Stimulated activated CD8-positive, alpha-beta memory T cell treated with anti-CD3 and anti-CD28 coated beads, Interleukin-4, amount 100 ng/mL, for 4 hours (primary cell): Measurements from ENCODE around the gene MIPOL1.
"Not testable (repeated sequence)": the region's sequence is repeated elsewhere in the genome, so short reads cannot be mapped to it uniquely, and the experiment has no call there.

Source experiments
- DNase-seq, 2 donors: peaks; one replicate each; pipeline ENCODE4 v3.0.0-alpha.2; 2020; ENCODE audit warnings: low read depth in 2 of 2, low spot score in 1 of 2

The MIPOL1 gene

DNA sequence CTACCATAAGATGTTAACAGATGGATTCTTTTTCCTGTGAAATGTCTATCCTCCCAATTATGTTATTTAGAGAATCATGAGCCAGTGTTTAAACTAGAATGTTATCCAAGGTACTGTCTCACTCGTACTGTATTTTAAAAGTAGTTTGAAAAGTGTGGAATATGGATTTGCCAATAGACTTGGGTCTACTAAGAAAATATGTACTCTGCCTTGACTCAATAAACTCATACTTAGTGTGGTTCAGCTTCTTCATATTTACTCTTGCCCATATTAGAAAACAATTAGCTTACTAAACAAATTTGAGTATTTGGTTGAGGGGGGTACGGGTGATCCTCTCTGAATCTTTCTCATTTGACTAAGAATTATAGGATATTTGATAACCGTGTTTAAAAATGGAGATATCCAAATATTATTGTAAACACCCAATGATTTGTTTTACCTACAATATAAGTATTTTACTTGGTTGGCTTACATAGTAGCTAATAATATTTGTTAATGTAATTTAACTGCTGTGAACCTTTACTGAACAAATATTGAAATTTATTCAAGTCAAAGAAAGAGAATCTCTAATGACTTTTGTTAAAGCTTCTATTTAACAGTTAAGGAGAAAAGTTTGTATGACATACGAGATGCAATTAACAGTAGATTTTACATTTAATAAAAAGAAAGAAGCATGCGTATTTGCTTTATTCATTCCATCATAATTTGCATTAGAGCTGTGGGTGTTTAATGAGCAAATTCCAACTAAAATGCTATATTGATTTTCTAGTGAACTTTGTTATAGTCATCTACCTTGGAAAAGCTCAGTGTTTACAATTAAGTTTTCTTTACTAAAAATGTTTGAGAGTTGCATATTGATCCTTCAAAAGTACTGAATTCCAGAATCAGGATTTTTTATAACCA is 81.2 kb downstream of the MIPOL1 start:
- DNase-seq = no peak

- no peak for DNase-seq
Observed at GRCh38 chr14:37279818-37280217, 82.1 kb downstream of the MIPOL1 start.

DNA sequence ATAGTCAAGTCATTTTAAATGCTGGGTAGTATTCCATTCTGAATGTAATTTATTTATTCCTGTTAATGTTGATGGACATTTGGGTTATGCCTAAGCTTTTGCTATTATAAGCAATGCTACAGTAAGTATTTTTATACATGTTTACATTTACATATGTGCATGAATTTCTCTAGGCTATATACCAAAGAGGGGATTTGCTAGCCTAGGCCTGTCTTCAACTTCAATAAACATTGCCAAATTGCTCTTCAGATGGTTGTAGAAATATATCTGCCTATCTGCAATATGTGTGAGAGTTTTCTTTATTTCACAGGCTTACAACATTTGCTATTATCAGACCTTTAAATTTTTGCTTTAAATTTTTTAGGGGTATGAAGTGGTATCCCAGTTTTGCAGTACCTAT is 87.0 kb downstream of the MIPOL1 start:
- DNase-seq = no peak

DNA sequence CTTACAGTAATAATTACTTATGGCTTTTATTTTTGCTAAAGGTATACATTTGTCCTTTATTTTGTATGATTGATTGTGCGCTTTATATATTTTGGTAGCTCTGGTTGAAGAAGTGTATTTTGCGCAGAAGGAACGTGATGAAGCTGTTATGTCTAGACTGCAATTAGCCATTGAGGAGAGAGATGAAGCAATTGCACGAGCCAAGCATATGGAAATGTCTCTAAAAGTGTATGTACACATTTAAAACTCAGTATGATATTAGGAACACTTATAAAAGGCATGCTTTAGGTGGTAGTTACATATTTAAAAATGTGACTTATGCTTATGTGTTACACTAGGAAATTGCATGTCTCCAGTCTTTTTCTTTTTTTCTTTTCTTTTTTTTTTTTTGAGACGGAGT is 87.5 kb downstream of the MIPOL1 start:
- DNase-seq = no peak

- DNase-seq = no peak
Observed at GRCh38 chr14:37289688-37290087, 92.0 kb downstream of the MIPOL1 start.

GRCh38 chr14:37295262-37295661 is 97.5 kb downstream of the MIPOL1 start:
- not testable (repeated sequence) for DNase-seq

DNA sequence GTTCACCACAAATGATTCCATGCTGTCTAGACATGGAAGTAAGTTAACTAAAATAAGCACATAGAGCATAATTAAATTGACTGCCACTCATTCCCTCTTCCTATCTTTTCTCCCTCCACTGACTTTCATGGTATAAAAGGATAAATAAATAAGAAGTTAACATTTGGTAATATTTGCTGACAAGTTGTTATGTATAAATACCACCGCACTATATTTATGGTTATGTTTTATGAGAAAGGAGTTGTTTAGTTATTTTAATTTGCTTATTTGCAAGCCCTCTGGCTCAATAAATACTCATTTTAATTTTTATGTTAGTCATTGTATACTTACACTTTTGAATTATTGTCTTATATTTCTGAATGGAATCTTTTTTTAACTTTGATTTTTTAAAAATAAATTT is 113.5 kb downstream of the MIPOL1 start:
- no peak for DNase-seq

GRCh38 chr14:37318938-37319337 is 121.2 kb downstream of the MIPOL1 start:
- DNase-seq = no peak

GRCh38 chr14:37320106-37320505 is 122.4 kb downstream of the MIPOL1 start:
- no peak for DNase-seq

DNA sequence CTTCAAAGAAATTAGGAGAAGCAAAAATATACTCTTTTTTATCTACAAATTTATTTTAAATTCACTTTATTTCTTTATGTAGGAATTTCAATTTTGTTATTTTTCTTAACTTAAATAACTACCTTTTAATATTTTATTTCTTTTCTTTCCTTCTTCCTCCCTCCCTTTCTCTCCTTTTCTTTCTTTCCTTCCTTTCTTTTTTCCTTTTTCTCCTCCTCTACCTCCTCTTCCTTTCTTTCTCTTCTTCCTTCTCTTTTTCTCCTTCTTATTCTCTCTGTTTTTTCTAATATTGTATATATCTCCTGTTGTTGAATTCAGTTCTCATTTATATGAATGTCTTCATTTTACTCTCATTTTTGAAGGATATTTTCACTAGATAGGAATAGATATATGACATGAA is 127.6 kb downstream of the MIPOL1 start:
- DNase-seq = no peak

GRCh38 chr14:37326434-37326833 is 128.7 kb downstream of the MIPOL1 start:
- no peak for DNase-seq

GRCh38 chr14:37327933-37328332 is 130.2 kb downstream of the MIPOL1 start:
- not testable (repeated sequence) for DNase-seq

- no peak for DNase-seq
Observed at GRCh38 chr14:37328673-37329072, 130.9 kb downstream of the MIPOL1 start.

- DNase-seq = no peak
Observed at GRCh38 chr14:37329189-37330001, 131.7 kb downstream of the MIPOL1 start.

- DNase-seq = no peak
Observed at GRCh38 chr14:37330910-37331309, 133.2 kb downstream of the MIPOL1 start.

- no peak for DNase-seq
Observed at GRCh38 chr14:37340353-37340752, 142.6 kb downstream of the MIPOL1 start.

GRCh38 chr14:37343307-37344094 is 145.8 kb downstream of the MIPOL1 start:
- no peak for DNase-seq

DNA sequence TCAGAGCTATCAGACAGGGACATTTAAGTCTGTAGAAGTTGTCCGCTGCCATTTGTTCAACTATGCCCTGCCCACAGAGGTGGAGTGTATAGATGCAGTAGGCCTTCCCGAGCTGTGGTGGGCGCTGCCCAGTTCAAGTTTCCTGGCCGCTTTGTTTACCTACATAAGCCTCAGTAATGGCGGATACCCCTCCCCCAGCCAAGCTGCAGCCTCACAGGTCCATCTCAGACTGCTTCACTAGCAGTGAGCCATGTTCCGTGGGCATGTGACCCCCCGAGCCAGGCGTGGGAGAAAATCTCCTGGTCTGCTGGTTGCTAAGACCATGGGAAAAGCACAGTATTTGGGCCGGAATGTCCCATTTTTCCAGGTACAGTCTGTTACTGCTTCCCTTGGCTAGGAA is 165.9 kb downstream of the MIPOL1 start:
- no peak for DNase-seq

GRCh38 chr14:37369425-37369824 is 171.7 kb downstream of the MIPOL1 start:
- no peak for DNase-seq

GRCh38 chr14:37375566-37375965 is 177.8 kb downstream of the MIPOL1 start:
- DNase-seq = no peak

DNA sequence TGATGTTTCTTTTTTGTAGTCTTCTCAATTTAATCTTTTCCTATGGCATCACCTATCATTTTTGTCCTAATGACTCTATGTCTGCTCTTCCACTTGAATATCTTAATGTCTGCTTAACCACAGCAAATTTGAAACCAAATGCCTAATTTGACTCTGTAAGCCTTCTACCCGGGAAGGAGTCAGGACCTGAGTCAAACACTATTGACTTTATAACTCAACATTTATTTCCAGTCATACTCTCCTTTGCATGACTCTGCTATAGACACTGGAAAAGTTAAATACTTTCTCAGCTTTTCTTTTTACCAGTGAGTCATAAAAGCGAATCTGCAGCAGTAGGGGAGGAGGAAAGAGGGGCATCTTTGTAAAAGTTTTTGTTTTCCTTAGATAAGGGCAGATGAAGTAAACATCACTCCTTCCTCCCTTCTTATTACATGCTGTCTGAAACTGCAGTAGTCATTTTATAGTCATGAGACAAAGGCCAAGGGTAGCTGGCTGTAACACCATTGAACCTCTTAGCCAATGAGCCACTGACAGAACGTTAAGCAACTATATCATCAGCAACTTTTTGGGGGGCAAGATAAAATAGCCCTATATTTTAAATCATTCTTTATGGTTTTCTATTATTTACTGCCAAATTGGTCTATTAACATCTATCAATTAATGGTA is 179.3 kb downstream of the MIPOL1 start:
- DNase-seq = no peak
